T-helper 2 cell treated with Interferon-gamma antibody and Interleukin-4, amounts not matched to agents 5 μg/mL and 100 μg/mL, for 36 hours (primary cell): Measurements from ENCODE around the gene CUL4A.
"Not testable (repeated sequence)": the region's sequence is repeated elsewhere in the genome, so short reads cannot be mapped to it uniquely, and the experiment has no call there.

Source experiments
- DNase-seq: peaks from one replicate; pipeline ENCODE4 v3.0.0; 2021; ENCODE audit warnings: low spot score
- H3K27ac Mint-ChIP-seq: one replicate; pipeline ENCODE4 v1.8.0; 2021; ENCODE audit warnings: mild to moderate bottlenecking, mixed read lengths
- H3K27me3 Mint-ChIP-seq: one replicate; pipeline ENCODE4 v1.8.0; 2021; ENCODE audit warnings: low read depth, mixed read lengths
- H3K36me3 Mint-ChIP-seq: one replicate; pipeline ENCODE4 v1.8.0; 2021; ENCODE audit warnings: low read depth, mixed read lengths
- H3K4me1 Mint-ChIP-seq: one replicate; pipeline ENCODE4 v1.8.0; 2021; ENCODE audit warnings: low read depth, mixed read lengths
- H3K4me3 Mint-ChIP-seq: one replicate; pipeline ENCODE4 v1.8.0; 2022; ENCODE audit warnings: mild to moderate bottlenecking, moderate library complexity, mixed read lengths
- H3K9me3 Mint-ChIP-seq: one replicate; pipeline ENCODE4 v1.8.0; 2021; ENCODE audit warnings: mixed read lengths

CUL4A gene

DNA sequence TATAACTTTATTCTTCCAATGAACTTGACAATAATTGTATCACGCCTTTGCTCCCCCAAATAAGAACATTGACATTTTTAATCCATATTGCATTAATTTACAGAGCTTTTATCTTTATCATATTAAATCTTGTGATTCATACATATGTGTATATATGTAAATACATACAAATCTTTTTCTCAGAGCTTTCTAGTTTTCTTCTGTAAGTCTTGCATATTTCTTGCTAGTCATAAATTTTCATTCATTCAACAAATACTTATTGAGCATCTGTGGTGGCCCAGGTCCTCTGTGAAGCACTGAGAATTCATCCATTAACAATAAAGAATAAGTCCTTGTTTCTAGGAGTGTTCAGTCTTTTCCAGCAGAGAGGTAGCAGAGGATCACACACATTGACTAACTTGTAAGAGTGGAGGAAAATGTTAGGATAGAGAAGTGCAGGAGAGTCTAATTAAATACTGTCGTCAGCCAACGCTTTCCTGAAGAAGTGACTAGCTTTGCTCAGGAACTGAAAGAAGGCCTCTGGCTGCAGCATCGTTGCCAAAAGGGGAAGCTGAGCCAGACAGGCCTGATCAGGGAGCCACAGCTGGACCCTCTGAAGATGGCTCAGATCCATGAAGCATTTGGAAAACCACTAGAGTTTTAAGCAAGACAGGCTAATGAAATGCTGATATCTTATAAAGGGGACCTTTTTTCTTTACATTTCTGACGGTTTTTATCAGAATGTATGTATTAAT, 49.1 kb downstream of the CUL4A start:
- Mint-ChIP-seq H3K36me3 (peaks cover 54% of the 10 kb centered on the region), H3K27me3 (no peaks in the 10 kb centered on the region), H3K4me1 (no peaks in the 10 kb centered on the region), H3K9me3 (no peaks in the 10 kb centered on the region), H3K4me3 (no peak overlapping the region), H3K27ac (no peak overlapping the region)
- no peak for DNase-seq

DNA sequence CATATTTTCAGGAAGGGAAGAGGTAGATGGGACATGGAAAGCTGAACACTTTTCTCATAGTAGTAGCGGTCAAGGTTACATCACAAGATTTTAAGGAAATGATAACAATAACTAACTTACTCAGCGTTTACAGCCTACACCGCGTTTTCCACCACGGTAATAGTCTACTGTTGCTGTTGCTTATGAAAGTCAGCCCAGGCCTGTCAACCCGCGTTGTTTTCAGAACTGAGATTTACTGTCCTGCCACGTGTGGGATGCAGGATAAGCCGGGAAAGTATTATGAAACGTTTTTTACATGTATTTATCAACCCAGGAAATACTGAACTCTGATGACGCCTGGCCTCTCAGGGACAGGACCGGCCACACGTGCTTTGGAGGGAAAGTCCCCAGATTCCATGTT, 51.6 kb downstream of the CUL4A start:
- no peaks in the 10 kb centered on the region for H3K9me3 Mint-ChIP-seq
- DNase-seq = no peak
- H3K4me1 Mint-ChIP-seq = no peaks in the 10 kb centered on the region
- H3K36me3 Mint-ChIP-seq = peaks cover 46% of the 10 kb centered on the region
- H3K27ac Mint-ChIP-seq = no peak overlapping the region
- no peaks in the 10 kb centered on the region for H3K27me3 Mint-ChIP-seq
- no peak overlapping the region for H3K4me3 Mint-ChIP-seq

DNA sequence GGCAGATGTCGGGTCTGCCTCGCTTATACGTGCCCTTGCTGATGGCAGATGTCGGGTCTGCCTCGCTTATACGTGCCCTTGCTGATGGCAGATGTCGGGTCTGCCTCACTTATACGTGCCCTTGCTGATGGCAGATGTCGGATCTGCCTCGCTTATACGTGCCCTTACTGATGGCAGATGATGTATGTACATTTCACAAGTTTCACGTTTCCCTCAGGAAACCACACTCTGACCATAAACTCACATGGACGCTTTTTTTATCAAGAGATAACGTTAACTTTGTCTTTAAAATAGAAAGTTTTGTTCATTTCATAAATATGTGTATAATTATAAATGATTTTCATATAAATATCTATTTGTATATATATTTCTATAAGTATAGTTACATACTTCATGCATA, 53.6 kb downstream of the CUL4A start:
- not testable (repeated sequence) for H3K9me3 Mint-ChIP-seq, H3K4me3 Mint-ChIP-seq, H3K27ac Mint-ChIP-seq, H3K27me3 Mint-ChIP-seq, H3K4me1 Mint-ChIP-seq, DNase-seq
- peaks cover 37% of the 10 kb centered on the region for H3K36me3 Mint-ChIP-seq

DNA sequence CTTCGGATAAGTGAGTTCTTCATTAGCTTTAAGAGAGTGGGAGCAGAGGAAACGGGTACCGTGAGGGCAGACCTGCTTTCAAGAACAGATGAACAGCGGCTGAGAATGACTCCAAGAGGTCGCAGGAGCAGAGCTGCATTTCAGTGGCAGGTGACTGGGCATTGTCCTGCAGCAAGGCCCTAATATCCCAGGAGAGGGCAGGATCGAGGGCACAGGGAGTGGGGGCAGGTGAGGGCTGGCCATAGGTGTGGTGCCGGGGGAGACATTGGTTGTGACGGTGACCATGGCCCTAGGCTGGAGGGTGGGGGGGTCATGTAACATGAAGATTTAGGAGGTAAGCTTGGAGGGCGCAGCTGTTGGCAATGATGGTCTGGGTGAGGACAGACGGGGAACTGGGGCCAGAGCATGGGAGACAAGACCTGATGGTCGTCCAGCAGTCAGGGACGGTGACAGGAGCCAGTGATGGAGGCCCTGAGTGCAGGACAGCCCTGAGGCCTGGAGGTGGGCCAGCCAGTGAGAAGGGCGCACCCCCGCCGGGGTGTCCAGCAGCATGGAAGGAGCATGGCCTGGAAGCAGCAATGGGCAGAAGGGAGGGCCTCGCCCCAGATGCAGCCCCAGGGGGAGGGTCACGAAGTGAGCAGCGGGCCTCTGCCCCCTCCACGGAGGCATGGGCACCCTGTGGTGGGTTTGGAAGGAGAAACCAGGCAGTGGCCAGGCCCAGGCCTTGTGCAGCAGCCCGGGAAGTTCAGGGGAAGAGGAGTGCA, 58.4 kb downstream of the CUL4A start:
- no peaks in the 10 kb centered on the region for H3K9me3 Mint-ChIP-seq
- peaks cover 14% of the 10 kb centered on the region for H3K36me3 Mint-ChIP-seq
- H3K4me1 Mint-ChIP-seq = no peaks in the 10 kb centered on the region
- H3K27ac Mint-ChIP-seq = no peak overlapping the region
- no peak overlapping the region for H3K4me3 Mint-ChIP-seq
- H3K27me3 Mint-ChIP-seq = no peaks in the 10 kb centered on the region
- DNase-seq = no peak

DNA sequence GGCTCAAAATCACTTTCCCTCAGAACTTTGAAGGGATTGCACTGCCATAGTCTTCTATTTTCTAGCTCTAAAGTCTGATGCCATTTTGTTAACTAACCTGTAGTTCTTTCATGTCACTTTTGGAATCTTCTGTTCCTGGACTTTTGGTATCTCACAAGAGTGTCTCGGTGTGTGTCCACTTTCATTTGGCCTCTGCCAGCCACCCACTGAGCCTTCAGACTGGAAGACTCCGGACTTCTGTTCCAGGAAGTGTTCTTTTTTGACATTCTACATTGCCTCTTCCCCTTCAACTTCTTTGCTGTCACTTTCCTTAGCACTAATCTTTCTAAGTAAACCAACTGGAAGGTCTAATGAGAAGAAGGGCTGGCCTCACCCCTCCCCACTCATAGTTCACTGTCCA, 62.6 kb downstream of the CUL4A start:
- peaks cover 2% of the 10 kb centered on the region for H3K36me3 Mint-ChIP-seq
- no peak overlapping the region for H3K27ac Mint-ChIP-seq
- H3K4me3 Mint-ChIP-seq = no peak overlapping the region
- DNase-seq = no peak
- H3K27me3 Mint-ChIP-seq = no peaks in the 10 kb centered on the region
- H3K4me1 Mint-ChIP-seq = no peaks in the 10 kb centered on the region
- H3K9me3 Mint-ChIP-seq = no peaks in the 10 kb centered on the region

DNA sequence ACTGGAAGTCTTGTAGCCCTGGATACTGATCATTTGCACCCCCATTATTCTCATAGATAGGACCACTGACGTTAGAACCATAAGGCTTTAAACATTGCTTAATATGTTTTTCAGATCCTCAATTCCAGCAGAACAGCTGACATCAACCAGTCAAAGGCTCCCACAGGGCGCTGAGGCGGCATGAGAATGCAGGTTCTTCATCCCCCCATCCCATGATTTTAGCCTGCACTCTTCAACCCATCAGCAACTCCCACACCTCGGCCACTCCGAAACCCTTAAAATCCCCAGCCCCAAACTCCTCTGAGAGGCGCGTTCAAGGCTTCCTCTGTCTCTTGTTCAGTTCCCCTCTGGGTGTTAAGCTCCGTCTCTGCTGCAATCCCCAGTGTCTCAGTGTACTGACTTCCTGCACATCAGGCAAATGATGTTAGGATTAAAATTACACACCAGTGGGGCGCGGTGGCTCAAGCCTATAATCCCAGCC, 63.3 kb downstream of the CUL4A start:
- no peaks in the 10 kb centered on the region for H3K9me3 Mint-ChIP-seq
- no peak overlapping the region for H3K27ac Mint-ChIP-seq
- no peak overlapping the region for H3K4me3 Mint-ChIP-seq
- H3K36me3 Mint-ChIP-seq = no peaks in the 10 kb centered on the region
- DNase-seq = no peak
- no peaks in the 10 kb centered on the region for H3K27me3 Mint-ChIP-seq
- no peaks in the 10 kb centered on the region for H3K4me1 Mint-ChIP-seq

DNA sequence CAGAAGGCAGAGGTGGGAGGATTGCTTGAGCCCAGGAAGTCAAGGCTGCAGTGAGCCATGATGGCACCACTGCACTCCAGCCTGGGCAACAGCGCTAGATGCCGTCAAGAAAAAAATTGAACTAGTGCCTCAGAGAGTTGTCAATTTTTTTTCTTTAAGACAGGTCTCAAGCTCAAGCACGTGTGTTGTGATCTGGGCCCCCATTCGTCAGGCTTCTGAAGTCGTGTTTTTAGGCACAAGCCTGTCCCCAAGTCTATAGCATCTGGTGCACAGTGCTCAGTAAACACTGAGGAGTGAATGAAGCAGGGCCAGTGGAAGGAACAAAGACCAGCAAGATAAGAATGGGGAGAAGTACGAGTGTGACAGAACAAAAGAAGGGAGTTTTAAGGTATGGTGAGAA, 63.9 kb downstream of the CUL4A start:
- Mint-ChIP-seq H3K4me3 (no peak overlapping the region), H3K4me1 (no peaks in the 10 kb centered on the region), H3K36me3 (no peaks in the 10 kb centered on the region), H3K9me3 (peaks cover under 1% of the 10 kb centered on the region), H3K27ac (no peak overlapping the region), H3K27me3 (no peaks in the 10 kb centered on the region)
- no peak for DNase-seq

DNA sequence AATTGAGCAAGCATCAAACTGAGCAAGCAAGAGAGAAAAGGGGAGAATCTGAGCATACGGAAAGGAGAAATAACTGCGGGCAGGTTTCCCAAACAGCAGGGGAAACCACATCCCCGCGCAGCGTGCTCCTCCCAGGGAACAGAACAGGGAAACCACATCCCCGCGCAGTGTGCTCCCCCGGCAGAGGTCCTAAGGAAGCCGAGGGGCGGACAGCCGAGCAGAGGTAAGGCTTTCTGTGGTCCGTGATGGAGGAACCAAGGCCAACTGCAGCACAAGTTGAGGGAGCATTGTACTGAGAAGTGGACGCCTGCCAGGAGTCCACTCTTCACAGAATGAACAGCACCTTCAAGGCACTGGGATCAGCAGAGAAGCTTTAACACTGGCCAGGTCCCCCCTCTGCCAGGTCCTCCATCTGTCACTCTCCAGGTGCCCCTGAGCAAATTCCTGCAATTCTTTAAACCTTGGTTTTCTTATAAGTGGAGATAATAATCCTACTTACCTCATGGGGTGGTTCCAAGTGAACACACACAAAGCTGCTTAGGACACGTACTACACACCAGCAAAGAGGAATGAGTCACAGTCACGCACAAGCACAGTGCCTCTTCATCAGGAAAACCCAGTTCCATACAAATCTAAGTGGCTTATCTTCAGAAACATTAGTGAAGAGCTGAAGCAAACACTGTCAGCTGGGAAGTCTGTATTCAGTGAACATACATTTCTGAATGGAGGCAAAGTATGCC, 64.6 kb downstream of the CUL4A start:
- Mint-ChIP-seq H3K27me3 (no peaks in the 10 kb centered on the region), H3K36me3 (no peaks in the 10 kb centered on the region), H3K4me3 (no peak overlapping the region), H3K27ac (no peak overlapping the region), H3K4me1 (no peaks in the 10 kb centered on the region), H3K9me3 (peaks cover 7% of the 10 kb centered on the region)
- DNase-seq = no peak

DNA sequence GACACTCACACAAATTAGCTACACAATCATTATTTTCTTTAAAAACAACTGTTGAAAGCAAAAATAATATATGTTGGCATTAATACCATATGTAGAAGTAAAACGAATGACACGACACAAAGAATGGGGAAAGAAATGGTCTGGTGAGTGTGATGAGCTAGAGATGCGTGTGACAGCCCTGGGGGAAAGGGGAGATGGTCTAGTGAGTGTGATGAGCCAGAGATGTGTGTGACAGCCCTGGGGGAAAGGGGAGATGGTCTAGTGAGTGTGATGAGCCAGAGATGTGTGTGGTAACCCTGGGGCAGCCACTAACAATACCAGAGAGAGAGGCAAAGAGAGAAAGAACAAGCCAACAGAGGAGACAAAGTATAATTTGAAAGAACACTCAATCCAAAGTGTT, 65.3 kb downstream of the CUL4A start:
- peaks cover 8% of the 10 kb centered on the region for H3K9me3 Mint-ChIP-seq
- H3K4me1 Mint-ChIP-seq = no peaks in the 10 kb centered on the region
- DNase-seq = no peak
- H3K4me3 Mint-ChIP-seq = no peak overlapping the region
- no peaks in the 10 kb centered on the region for H3K27me3 Mint-ChIP-seq
- H3K36me3 Mint-ChIP-seq = no peaks in the 10 kb centered on the region
- H3K27ac Mint-ChIP-seq = no peak overlapping the region

DNA sequence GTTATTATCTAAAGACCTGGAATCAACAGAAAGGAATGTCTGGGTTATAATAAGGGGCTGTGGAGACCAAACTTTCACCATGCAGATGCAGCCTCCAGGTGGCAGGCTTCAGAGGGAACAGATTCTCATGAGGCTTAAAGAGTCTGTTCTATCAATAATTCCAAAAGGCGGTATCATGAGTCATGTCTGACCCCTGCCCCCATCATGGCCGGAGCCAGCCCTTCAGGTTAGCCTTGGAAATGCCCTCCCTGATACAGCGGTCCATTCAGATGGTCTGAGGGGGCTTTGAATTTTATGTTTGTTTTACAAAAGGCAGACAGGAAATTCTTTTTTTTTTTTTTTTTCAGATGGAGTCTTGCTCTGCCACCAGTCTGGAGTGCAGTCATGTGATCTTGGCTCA, 66.0 kb downstream of the CUL4A start:
- Mint-ChIP-seq H3K4me3 (no peak overlapping the region), H3K9me3 (peaks cover 8% of the 10 kb centered on the region), H3K27me3 (no peaks in the 10 kb centered on the region), H3K4me1 (no peaks in the 10 kb centered on the region), H3K27ac (no peak overlapping the region), H3K36me3 (no peaks in the 10 kb centered on the region)
- DNase-seq = no peak

DNA sequence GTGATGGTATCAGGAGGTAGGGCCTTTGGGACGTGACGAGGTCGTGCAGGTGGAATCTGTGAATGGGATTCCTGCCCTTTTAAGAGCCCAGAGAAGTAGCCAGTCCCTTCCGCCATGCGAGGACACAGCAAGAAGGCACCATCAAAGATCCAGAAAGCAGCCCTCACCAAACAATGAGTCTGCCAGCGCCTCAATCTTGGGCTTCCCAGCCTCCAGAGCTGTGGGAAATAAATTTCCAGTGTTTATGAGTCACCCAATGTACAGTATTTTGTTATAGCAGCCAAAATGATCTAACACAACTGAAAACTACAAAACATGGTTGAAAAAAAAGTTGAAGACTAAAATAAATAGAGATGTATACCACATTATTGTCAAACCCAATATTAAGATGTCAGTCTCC, 70.7 kb downstream of the CUL4A start:
- no peaks in the 10 kb centered on the region for H3K36me3 Mint-ChIP-seq
- peaks cover 4% of the 10 kb centered on the region for H3K27me3 Mint-ChIP-seq
- no peak overlapping the region for H3K27ac Mint-ChIP-seq
- DNase-seq = no peak
- H3K9me3 Mint-ChIP-seq = peaks cover 8% of the 10 kb centered on the region
- H3K4me3 Mint-ChIP-seq = no peak overlapping the region
- no peaks in the 10 kb centered on the region for H3K4me1 Mint-ChIP-seq

DNA sequence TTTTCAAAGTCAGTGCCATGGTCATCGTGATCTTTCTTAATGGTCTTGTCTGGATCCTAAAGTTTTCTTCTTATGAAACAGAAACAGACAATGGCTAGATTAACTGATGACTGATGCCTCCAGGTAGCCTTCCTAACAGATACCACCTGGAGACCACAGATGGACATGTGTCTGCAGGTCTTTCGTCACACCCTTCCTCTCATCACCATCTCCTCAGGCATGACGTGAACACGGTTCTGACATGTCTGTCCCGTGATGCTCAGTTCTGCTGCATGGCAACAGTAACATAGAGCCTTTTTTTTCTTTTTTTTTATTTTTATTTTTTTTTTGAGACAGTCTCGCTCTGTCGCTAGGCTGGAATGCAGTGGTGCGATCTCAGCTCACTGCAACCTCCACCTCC, 74.5 kb downstream of the CUL4A start:
- Mint-ChIP-seq H3K36me3 (no peaks in the 10 kb centered on the region), H3K4me1 (no peaks in the 10 kb centered on the region), H3K27ac (no peak overlapping the region), H3K9me3 (peaks cover 2% of the 10 kb centered on the region), H3K27me3 (peaks cover 4% of the 10 kb centered on the region), H3K4me3 (no peak overlapping the region)
- DNase-seq = no peak

DNA sequence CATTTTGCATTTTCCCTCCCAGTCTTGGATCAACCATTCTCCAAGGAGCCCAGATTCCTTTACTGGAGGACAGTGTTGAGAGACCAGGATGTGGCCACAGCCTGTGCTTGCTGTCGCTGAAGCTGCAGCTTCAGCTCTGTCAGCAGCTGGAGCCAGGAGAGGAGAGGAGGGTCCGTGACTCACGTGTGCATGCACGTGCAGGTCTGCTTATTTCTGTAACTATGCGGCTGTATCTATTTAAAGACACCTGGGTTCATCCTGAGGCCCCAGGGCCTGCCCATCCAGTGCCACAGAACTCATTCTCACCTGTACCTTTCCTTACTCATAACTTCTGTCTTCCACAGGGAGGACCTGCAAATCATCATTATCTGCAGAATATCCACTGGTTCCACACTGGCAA, 79.5 kb downstream of the CUL4A start:
- Mint-ChIP-seq H3K36me3 (no peaks in the 10 kb centered on the region), H3K4me1 (peaks cover 10% of the 10 kb centered on the region), H3K27ac (no peak overlapping the region), H3K4me3 (no peak overlapping the region), H3K27me3 (peaks cover 33% of the 10 kb centered on the region), H3K9me3 (no peaks in the 10 kb centered on the region)
- no peak for DNase-seq

DNA sequence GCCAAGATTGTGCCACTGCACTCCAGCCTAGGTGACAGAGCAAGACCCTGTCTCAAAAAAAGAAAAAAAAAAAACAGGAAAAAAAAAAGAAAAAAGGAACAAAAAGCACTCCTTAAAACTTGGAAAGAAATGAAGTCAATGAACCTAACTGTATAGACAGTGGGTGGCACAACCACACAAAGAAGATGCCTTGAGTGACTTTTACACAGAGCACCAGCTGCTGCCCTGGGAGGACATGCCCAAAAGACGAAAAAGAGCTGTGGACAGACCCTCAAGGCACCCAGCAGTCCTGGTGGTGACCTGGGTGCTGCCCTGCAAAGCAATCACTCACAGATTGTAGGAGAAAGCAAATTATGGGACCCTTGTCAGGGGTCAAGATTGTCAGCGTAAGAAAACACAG, 81.7 kb downstream of the CUL4A start:
- no peak for DNase-seq
- no peaks in the 10 kb centered on the region for H3K36me3 Mint-ChIP-seq
- H3K4me3 Mint-ChIP-seq = no peak overlapping the region
- H3K27ac Mint-ChIP-seq = no peak overlapping the region
- H3K27me3 Mint-ChIP-seq = peaks cover 46% of the 10 kb centered on the region
- peaks cover 15% of the 10 kb centered on the region for H3K4me1 Mint-ChIP-seq
- no peaks in the 10 kb centered on the region for H3K9me3 Mint-ChIP-seq
